HepG2 (cell line): ENCODE measurements around the gene MAP2K2. TPM values are rescaled to one million over a fixed set of nuclear protein-coding genes. Genes with fewer than 3 reads are reported as not detected.
A peak's percentile ranks its signal among the peaks of the same experiment; 100 is the strongest.

Experiments
- ETV6 ChIP-seq: sonication (generic); formaldehyde crosslinking; conservative IDR thresholded peaks from 2 replicates; pipeline ENCODE4 v1.4.0; 2020; ENCODE audit warnings: missing genetic modification reagents
- GLI4 ChIP-seq: sonication (generic); formaldehyde crosslinking; IDR thresholded peaks from 2 replicates; pipeline ENCODE4 v1.5.1; 2020; ENCODE audit warnings: missing genetic modification reagents, mild to moderate bottlenecking, moderate library complexity, borderline replicate concordance
- RFXANK ChIP-seq: IDR thresholded peaks from 2 replicates; pipeline ENCODE4 v1.6.1; 2016
- SMARCE1 ChIP-seq: fragments of 450-650 bp; IDR thresholded peaks from 2 replicates; pipeline ENCODE4 v1.6.1; 2017; ENCODE audit warnings: borderline replicate concordance
- SRY ChIP-seq: sonication (generic); formaldehyde crosslinking; IDR thresholded peaks from 2 replicates; pipeline ENCODE4 v1.8.0; 2022; ENCODE audit warnings: mild to moderate bottlenecking, missing genetic modification reagents
- ZBTB1 ChIP-seq: sonication (generic); formaldehyde crosslinking; IDR thresholded peaks from 2 replicates; pipeline ENCODE4 v1.4.0; 2020; ENCODE audit warnings: missing genetic modification reagents, borderline replicate concordance
- ZBTB38 ChIP-seq: sonication (generic); formaldehyde crosslinking; IDR thresholded peaks from 2 replicates; pipeline ENCODE4 v1.5.1; 2020; ENCODE audit warnings: mild to moderate bottlenecking, missing genetic modification reagents
- ZNF10 ChIP-seq: sonication (generic); formaldehyde crosslinking; IDR thresholded peaks from 2 replicates; pipeline ENCODE4 v1.4.0; 2020; ENCODE audit warnings: mild to moderate bottlenecking, low read depth, missing genetic modification reagents, borderline replicate concordance
- ZNF431 ChIP-seq: sonication (generic); formaldehyde crosslinking; IDR thresholded peaks from 2 replicates; pipeline ENCODE4 v1.9.0; 2022; ENCODE audit warnings: missing genetic modification reagents, low read depth, mild to moderate bottlenecking, borderline replicate concordance
- ZNF451 ChIP-seq: sonication (generic); formaldehyde crosslinking; IDR thresholded peaks from 2 replicates; pipeline ENCODE4 v1.5.0; 2020; ENCODE audit warnings: mild to moderate bottlenecking, missing genetic modification reagents
- ZNF547 ChIP-seq: sonication (generic); formaldehyde crosslinking; IDR thresholded peaks from 2 replicates; pipeline ENCODE4 v1.5.1; 2020; ENCODE audit warnings: mild to moderate bottlenecking, missing genetic modification reagents
- ZNF768 ChIP-seq: sonication (generic); formaldehyde crosslinking; IDR thresholded peaks from 2 replicates; pipeline ENCODE4 v1.4.0; 2020; ENCODE audit warnings: missing genetic modification reagents
- polyA plus RNA-seq, 8 experiments: library from polyadenylated mRNA; depleted of rRNA in 3 of 8; stranded (reverse) in 7 of 8; unstranded in 1 of 8; fragments of >200 nt; fragmentation: Illumina TruSeq in 4 of 8; extraction: Trizol in 4 of 8; gene quantifications; 2 replicates each; pipeline versions ENCODE4 v1.2.1 to v1.2.3, GENCODE V29; 2011 to 2016; ENCODE audit warnings: low read depth in 4 of 8, missing spikeins in 1 of 8, mixed read lengths in 1 of 8; ENCODE audit not compliant: insufficient read depth in 1 of 8
- total RNA-seq, 5 experiments: library from RNA; depleted of rRNA; stranded (reverse); fragments of >200 nt; fragmentation: Illumina TruSeq; extraction: Trizol; gene quantifications; 2 replicates each; pipeline ENCODE4 v1.2.3, GENCODE V29; 2016; ENCODE audit warnings: low read depth in 1 of 5
- TF ChIP-seq, protein P1 (sequence below): sonication (generic); formaldehyde crosslinking; IDR thresholded peaks from 2 replicates; pipeline ENCODE4 v1.8.0; 2022; ENCODE audit warnings: mild to moderate bottlenecking, missing genetic modification reagents, moderate library complexity
- TF ChIP-seq, protein P2 (sequence below): sonication (generic); formaldehyde crosslinking; IDR thresholded peaks from 2 replicates; pipeline ENCODE4 v1.4.0; 2020; ENCODE audit warnings: missing genetic modification reagents
- TF ChIP-seq, protein P3 (sequence below): sonication (generic); formaldehyde crosslinking; conservative IDR thresholded peaks from 2 replicates; pipeline ENCODE4 v1.4.0; 2020; ENCODE audit warnings: mild to moderate bottlenecking, missing genetic modification reagents, moderate library complexity
- TF ChIP-seq, protein P4 (sequence below): sonication (generic); formaldehyde crosslinking; IDR thresholded peaks from 2 replicates; pipeline ENCODE4 v1.8.0; 2023; ENCODE audit warnings: mild to moderate bottlenecking, missing genetic modification reagents
- TF ChIP-seq, protein P5 (sequence below): sonication (generic); formaldehyde crosslinking; IDR thresholded peaks from 2 replicates; pipeline ENCODE4 v1.4.0; 2020; ENCODE audit warnings: missing genetic modification reagents
- TF ChIP-seq, protein P6 (sequence below): sonication (generic); formaldehyde crosslinking; IDR thresholded peaks from 2 replicates; pipeline ENCODE4 v1.4.0; 2020; ENCODE audit warnings: mild to moderate bottlenecking, missing genetic modification reagents

MAP2K2 gene
- total and polyA plus RNA-seq, 2 of the 13 experiments (the other 11 are each of a cell fraction or from before 2014, with no cell fraction given): 70.3 to 80.9 TPM

DNA sequence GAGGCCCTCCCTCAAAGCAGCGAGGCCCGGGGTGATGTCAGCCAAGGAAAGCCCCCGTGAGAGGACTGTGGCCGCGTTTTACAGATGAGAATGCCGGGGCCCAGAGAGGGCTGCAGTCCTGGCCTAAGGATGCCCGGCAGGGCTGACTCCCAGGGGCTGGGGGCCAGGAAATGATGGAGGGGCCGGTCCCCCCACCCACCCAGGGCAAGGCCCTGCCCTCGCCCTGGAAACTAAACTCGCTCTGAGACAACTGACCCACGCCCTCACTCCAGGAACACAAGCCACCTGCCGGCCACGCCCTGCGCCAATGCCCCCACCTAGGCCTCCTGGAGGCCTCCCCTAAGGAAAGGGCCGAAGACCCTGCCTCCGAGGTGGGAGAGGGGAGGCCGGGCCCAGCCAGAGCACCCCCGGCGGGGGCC lies 64.5 kb downstream of the MAP2K2 start (continued):
- TF ChIP-seq, protein P1, sequence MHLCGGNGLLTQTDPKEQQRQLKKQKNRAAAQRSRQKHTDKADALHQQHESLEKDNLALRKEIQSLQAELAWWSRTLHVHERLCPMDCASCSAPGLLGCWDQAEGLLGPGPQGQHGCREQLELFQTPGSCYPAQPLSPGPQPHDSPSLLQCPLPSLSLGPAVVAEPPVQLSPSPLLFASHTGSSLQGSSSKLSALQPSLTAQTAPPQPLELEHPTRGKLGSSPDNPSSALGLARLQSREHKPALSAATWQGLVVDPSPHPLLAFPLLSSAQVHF (CRISPR knock-in tag): no peak
- no peak for TF ChIP-seq ETV6 (CRISPR knock-in tag)
- 0 out of 2 replicates have a peak, but pooled peaks have one; percentile 42 for TF ChIP-seq SRY (CRISPR knock-in tag)
- TF ChIP-seq ZBTB38 (CRISPR knock-in tag): no peak
- TF ChIP-seq ZNF10 (CRISPR knock-in tag): no peak
- no peak for TF ChIP-seq ZBTB1 (CRISPR knock-in tag)
- no peak for TF ChIP-seq ZNF431
- TF ChIP-seq, protein P2, sequence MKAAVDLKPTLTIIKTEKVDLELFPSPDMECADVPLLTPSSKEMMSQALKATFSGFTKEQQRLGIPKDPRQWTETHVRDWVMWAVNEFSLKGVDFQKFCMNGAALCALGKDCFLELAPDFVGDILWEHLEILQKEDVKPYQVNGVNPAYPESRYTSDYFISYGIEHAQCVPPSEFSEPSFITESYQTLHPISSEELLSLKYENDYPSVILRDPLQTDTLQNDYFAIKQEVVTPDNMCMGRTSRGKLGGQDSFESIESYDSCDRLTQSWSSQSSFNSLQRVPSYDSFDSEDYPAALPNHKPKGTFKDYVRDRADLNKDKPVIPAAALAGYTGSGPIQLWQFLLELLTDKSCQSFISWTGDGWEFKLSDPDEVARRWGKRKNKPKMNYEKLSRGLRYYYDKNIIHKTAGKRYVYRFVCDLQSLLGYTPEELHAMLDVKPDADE: no peak
- TF ChIP-seq ZNF547 (CRISPR knock-in tag): no peak
- no peak for TF ChIP-seq SMARCE1
- TF ChIP-seq, protein P3, sequence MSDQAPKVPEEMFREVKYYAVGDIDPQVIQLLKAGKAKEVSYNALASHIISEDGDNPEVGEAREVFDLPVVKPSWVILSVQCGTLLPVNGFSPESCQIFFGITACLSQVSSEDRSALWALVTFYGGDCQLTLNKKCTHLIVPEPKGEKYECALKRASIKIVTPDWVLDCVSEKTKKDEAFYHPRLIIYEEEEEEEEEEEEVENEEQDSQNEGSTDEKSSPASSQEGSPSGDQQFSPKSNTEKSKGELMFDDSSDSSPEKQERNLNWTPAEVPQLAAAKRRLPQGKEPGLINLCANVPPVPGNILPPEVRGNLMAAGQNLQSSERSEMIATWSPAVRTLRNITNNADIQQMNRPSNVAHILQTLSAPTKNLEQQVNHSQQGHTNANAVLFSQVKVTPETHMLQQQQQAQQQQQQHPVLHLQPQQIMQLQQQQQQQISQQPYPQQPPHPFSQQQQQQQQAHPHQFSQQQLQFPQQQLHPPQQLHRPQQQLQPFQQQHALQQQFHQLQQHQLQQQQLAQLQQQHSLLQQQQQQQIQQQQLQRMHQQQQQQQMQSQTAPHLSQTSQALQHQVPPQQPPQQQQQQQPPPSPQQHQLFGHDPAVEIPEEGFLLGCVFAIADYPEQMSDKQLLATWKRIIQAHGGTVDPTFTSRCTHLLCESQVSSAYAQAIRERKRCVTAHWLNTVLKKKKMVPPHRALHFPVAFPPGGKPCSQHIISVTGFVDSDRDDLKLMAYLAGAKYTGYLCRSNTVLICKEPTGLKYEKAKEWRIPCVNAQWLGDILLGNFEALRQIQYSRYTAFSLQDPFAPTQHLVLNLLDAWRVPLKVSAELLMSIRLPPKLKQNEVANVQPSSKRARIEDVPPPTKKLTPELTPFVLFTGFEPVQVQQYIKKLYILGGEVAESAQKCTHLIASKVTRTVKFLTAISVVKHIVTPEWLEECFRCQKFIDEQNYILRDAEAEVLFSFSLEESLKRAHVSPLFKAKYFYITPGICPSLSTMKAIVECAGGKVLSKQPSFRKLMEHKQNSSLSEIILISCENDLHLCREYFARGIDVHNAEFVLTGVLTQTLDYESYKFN (CRISPR knock-in tag): no peak
- TF ChIP-seq RFXANK (CRISPR knock-in tag): no peak
- TF ChIP-seq, protein P4, sequence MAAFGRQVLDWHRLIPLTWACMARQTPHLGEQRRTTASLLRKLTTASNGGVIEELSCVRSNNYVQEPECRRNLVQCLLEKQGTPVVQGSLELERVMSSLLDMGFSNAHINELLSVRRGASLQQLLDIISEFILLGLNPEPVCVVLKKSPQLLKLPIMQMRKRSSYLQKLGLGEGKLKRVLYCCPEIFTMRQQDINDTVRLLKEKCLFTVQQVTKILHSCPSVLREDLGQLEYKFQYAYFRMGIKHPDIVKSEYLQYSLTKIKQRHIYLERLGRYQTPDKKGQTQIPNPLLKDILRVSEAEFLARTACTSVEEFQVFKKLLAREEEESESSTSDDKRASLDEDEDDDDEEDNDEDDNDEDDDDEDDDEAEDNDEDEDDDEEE: no peak
- TF ChIP-seq, protein P5, sequence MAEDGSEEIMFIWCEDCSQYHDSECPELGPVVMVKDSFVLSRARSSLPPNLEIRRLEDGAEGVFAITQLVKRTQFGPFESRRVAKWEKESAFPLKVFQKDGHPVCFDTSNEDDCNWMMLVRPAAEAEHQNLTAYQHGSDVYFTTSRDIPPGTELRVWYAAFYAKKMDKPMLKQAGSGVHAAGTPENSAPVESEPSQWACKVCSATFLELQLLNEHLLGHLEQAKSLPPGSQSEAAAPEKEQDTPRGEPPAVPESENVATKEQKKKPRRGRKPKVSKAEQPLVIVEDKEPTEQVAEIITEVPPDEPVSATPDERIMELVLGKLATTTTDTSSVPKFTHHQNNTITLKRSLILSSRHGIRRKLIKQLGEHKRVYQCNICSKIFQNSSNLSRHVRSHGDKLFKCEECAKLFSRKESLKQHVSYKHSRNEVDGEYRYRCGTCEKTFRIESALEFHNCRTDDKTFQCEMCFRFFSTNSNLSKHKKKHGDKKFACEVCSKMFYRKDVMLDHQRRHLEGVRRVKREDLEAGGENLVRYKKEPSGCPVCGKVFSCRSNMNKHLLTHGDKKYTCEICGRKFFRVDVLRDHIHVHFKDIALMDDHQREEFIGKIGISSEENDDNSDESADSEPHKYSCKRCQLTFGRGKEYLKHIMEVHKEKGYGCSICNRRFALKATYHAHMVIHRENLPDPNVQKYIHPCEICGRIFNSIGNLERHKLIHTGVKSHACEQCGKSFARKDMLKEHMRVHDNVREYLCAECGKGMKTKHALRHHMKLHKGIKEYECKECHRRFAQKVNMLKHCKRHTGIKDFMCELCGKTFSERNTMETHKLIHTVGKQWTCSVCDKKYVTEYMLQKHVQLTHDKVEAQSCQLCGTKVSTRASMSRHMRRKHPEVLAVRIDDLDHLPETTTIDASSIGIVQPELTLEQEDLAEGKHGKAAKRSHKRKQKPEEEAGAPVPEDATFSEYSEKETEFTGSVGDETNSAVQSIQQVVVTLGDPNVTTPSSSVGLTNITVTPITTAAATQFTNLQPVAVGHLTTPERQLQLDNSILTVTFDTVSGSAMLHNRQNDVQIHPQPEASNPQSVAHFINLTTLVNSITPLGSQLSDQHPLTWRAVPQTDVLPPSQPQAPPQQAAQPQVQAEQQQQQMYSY (CRISPR knock-in tag): no peak
- TF ChIP-seq GLI4: no peak
- no peak for TF ChIP-seq ZNF768 (CRISPR knock-in tag)
- no peak for TF ChIP-seq ZNF451 (CRISPR knock-in tag)
- TF ChIP-seq, protein P6, sequence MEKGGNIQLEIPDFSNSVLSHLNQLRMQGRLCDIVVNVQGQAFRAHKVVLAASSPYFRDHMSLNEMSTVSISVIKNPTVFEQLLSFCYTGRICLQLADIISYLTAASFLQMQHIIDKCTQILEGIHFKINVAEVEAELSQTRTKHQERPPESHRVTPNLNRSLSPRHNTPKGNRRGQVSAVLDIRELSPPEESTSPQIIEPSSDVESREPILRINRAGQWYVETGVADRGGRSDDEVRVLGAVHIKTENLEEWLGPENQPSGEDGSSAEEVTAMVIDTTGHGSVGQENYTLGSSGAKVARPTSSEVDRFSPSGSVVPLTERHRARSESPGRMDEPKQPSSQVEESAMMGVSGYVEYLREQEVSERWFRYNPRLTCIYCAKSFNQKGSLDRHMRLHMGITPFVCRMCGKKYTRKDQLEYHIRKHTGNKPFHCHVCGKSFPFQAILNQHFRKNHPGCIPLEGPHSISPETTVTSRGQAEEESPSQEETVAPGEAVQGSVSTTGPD (CRISPR knock-in tag): no peak
